Measurements from ENCODE around the gene CASZ1. TPM values are rescaled to one million over a fixed set of nuclear protein-coding genes. Genes with fewer than 3 reads are reported as not detected.

The CASZ1 gene
- total RNA-seq, 4 donors from 2014 or later = 140 to 210 (median 169) TPM

DNA sequence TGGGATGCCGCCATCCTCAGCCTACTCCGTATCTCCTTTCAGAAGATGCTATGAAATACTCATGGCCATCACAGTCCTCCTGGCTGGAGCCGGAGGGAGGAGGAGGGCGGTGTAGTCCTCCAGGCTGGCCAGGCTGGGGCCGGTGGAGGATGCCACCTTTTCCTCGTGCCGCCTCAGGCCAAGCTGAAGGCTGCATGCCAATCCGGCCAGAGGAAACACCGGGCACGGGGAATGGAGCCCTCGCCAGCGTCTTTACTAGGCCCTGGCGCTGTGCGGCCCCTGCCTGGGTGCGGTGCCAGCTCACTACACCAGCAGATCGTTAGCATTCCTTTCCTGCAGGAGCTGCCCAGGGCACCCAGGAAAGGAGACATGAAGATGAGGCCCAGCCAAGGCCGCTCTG is 70.1 kb downstream of the CASZ1 start:
- H3K4me3 ChIP-seq (ENCODE audit: low read depth, poor library complexity, severe bottlenecking) = no peak overlapping the region
- no peak for TF ChIP-seq POLR2A (IDR thresholded peaks at IDR 0.05)
- TF ChIP-seq, protein P1, sequence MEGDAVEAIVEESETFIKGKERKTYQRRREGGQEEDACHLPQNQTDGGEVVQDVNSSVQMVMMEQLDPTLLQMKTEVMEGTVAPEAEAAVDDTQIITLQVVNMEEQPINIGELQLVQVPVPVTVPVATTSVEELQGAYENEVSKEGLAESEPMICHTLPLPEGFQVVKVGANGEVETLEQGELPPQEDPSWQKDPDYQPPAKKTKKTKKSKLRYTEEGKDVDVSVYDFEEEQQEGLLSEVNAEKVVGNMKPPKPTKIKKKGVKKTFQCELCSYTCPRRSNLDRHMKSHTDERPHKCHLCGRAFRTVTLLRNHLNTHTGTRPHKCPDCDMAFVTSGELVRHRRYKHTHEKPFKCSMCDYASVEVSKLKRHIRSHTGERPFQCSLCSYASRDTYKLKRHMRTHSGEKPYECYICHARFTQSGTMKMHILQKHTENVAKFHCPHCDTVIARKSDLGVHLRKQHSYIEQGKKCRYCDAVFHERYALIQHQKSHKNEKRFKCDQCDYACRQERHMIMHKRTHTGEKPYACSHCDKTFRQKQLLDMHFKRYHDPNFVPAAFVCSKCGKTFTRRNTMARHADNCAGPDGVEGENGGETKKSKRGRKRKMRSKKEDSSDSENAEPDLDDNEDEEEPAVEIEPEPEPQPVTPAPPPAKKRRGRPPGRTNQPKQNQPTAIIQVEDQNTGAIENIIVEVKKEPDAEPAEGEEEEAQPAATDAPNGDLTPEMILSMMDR (IDR thresholded peaks at IDR 0.05) = no peak
- intact Hi-C loops (cut with DNase I; ENCODE audit: low total_unique reads) = no loop called here
- 72 to 80% methylated on average over 10 to 17 of the region's 17 CpGs for whole genome bisulfite sequencing, 2 donors
- DNase-seq (ENCODE audit: low spot score in 2 of 2) = no peak

DNA sequence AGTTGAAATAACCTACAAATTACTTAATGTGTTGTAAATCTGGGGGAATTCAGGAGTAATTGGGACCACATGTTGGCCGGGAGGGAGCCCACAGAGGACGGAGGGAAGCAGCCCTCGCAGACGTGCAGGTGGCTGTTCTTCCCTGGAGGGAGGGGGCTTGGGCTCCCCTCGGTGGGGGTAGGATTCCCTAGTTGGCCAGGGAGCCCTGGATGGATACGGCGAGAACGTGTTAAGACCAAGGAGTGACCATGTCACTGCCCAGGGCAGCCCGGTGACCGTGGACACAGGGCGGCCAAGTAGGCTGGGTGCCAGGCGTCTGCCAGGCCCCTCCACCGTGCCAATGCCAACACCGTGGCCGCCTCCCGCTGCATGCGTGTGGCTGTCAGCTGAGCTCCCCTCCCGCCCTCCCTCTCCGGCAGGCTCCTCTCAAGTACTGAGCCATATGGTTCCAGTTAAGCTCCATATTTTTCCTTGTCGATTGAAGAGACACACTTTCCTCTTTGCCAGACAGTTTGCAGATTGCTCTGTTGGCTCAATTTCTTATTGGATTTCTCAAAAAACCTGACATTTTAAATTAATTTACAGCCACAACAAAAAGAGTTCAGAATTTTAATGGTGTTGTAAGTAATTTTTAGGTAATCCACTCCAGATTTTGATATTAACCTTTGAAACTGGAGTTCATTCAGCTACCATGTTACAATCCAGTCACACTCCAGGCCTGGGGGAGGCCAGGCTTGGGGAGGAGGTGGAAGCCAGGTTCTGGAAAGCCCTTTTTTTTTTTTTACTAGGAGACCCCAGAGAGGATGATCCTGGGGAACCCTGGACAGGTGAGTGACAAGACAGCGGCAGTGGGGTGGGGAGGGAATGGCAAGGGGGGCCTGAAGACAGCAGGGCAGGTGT is 71.2 kb downstream of the CASZ1 start:
- no peak for DNase-seq (ENCODE audit: low spot score in 2 of 2)
- H3K4me3 ChIP-seq (ENCODE audit: low read depth, poor library complexity, severe bottlenecking) = no peak overlapping the region

DNA sequence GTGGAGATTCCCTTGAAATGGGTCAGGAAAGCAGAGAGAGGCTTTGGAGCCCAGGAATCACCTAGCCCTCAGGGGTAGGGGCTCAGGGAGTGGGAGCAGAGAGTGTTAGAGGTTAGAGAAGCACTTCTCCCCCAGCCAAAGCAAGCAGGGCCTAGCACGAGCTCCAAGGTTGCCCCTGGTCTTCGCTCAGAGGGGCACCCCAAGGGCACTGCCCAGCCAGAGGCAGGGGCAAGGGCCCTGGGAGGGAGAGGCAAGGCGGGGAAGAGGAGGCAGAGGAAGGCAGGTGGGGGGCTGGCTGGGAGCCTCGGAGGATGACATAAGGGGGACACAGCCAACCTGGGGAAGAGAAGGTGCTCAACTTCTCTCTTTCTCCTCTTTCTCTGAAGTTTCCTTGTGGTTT is 71.9 kb downstream of the CASZ1 start:
- intact Hi-C loops (cut with DNase I; ENCODE audit: low total_unique reads) = no loop called here
- no peak overlapping the region for H3K4me3 ChIP-seq (ENCODE audit: low read depth, poor library complexity, severe bottlenecking)
- TF ChIP-seq POLR2A (IDR thresholded peaks at IDR 0.05) = no peak
- TF ChIP-seq, protein P1 (IDR thresholded peaks at IDR 0.05) = no peak
- WGBS, 2 donors = 61 to 71% methylated on average over 4 of the region's 4 CpGs
- no peak for DNase-seq (ENCODE audit: low spot score in 2 of 2)

More for the DNA sequence above, 71.2 kb downstream of the CASZ1 start:
- 44 to 57% methylated on average over 21 of the region's 21 CpGs for WGBS, 2 donors
- intact Hi-C loops (cut with DNase I; ENCODE audit: low total_unique reads) = no loop called here
- no peak for TF ChIP-seq POLR2A (IDR thresholded peaks at IDR 0.05)
- TF ChIP-seq, protein P1 (IDR thresholded peaks at IDR 0.05) = no peak

DNA sequence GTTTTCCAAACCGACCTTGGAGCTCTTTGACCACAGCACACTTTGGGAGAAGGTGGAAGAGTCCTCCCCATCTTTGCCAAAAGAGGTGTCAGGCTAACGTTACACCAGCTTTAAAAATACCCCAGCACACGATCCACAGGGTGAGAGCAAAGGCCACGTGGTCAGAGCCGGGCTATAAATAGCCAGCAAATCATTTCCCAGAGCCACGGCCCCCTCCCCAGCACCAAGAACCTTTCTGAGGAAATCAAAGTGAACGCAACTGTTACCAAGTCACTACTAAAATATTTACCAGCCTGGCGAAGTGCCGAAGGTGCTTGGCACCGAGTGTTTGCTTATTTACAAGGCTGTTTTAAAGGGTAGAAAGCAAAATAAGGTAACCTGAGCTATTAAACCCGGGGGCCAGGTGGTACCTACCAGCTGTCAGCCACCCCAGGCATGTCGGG is 72.4 kb downstream of the CASZ1 start:
- no peak for DNase-seq (ENCODE audit: low spot score in 2 of 2)
- intact Hi-C loops (cut with DNase I; ENCODE audit: low total_unique reads) = no loop called here
- WGBS, 2 donors = 37 to 39% methylated on average over 12 of the region's 12 CpGs

DNA sequence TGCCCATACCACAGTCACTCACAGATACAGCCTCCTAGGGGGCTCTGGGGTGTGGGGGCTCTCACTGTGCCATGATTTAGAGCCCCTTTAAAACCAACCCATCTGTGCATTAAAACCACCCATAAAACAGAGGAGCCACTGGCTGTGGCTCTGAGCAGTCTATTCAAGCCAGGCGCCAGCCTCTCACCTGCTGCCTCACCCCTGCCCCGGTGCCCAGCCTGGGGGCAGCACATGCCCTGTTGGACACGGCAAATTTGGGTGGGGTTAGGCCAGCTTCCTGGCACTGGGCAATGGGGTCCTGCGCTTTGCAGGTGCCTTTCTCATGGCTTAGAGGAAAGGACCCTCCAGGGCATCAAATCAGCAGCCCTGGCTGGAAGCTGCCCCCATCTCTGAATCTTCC is 73.1 kb downstream of the CASZ1 start:
- intact Hi-C loops (cut with DNase I; ENCODE audit: low total_unique reads) = no loop called here
- 66 to 78% methylated on average over 4 of the region's 4 CpGs for WGBS, 2 donors
- no peak overlapping the region for H3K4me3 ChIP-seq (ENCODE audit: low read depth, poor library complexity, severe bottlenecking)
- no peak for DNase-seq (ENCODE audit: low spot score in 2 of 2)
- TF ChIP-seq POLR2A (IDR thresholded peaks at IDR 0.05) = no peak
- TF ChIP-seq, protein P1 (IDR thresholded peaks at IDR 0.05) = no peak

More for the DNA sequence above, 72.4 kb downstream of the CASZ1 start:
- no peak overlapping the region for H3K4me3 ChIP-seq (ENCODE audit: low read depth, poor library complexity, severe bottlenecking)
- no peak for TF ChIP-seq POLR2A (IDR thresholded peaks at IDR 0.05)
- TF ChIP-seq, protein P1 (IDR thresholded peaks at IDR 0.05) = no peak

All from lower leg skin (tissue), 4 donors.